Trophoblast cell (in vitro differentiated cells and primary cell): ENCODE data around the gene RAB3GAP2.

ENCODE experiments used
- DNase-seq, 2 donors: peaks; one replicate each; pipeline ENCODE4 v3.0.0-alpha.2; 2016
- H2AFZ ChIP-seq: 2 replicates; pipeline ENCODE4 v1.6.1; 2013; ENCODE audit warnings: low read length, moderate library complexity, mild to moderate bottlenecking; ENCODE audit not compliant: insufficient read depth, poor library complexity
- H2AK5ac ChIP-seq: 2 replicates; pipeline ENCODE4 v1.6.1; 2013; ENCODE audit warnings: mild to moderate bottlenecking, low read length
- H2BK120ac ChIP-seq: 2 replicates; pipeline ENCODE4 v1.6.1; 2013; ENCODE audit warnings: low read length, mild to moderate bottlenecking, moderate library complexity; ENCODE audit not compliant: insufficient read depth, poor library complexity
- H2BK12ac ChIP-seq: 2 replicates; pipeline ENCODE4 v1.6.1; 2013; ENCODE audit warnings: mild to moderate bottlenecking, low read length, moderate library complexity
- H2BK5ac ChIP-seq: 2 replicates; pipeline ENCODE4 v1.6.1; 2013; ENCODE audit warnings: low read length, low read depth, moderate library complexity, mild to moderate bottlenecking; ENCODE audit not compliant: poor library complexity
- H3K14ac ChIP-seq: 2 replicates; pipeline ENCODE4 v1.6.1; 2013; ENCODE audit warnings: mild to moderate bottlenecking, low read length
- H3K18ac ChIP-seq: 2 replicates; pipeline ENCODE4 v1.6.1; 2013; ENCODE audit warnings: mild to moderate bottlenecking, low read length
- H3K23ac ChIP-seq: 2 replicates; pipeline ENCODE4 v1.6.1; 2013; ENCODE audit warnings: low read length
- H3K27ac ChIP-seq: 2 replicates; pipeline ENCODE4 v1.5.1; 2013; ENCODE audit warnings: low read depth, mild to moderate bottlenecking, inconsistent platforms, low read length, moderate library complexity
- H3K27me3 ChIP-seq: 2 replicates; pipeline ENCODE4 v1.6.1; 2013; ENCODE audit warnings: inconsistent platforms, mild to moderate bottlenecking, low read length, moderate library complexity; ENCODE audit not compliant: insufficient read depth
- H3K36me3 ChIP-seq, 2 experiments: 1 replicate in 1 of 2; 2 replicates in 1 of 2; pipeline ENCODE4 v1.6.1; 2013; ENCODE audit warnings: low read length in 2 of 2, mild to moderate bottlenecking in 2 of 2, moderate library complexity in 1 of 2; ENCODE audit not compliant: insufficient read depth in 2 of 2, control insufficient read depth in 1 of 2
- H3K4ac ChIP-seq: 2 replicates; pipeline ENCODE4 v1.6.1; 2013; ENCODE audit warnings: low read depth, mild to moderate bottlenecking, low read length, moderate library complexity
- H3K4me1 ChIP-seq, 2 experiments: 1 replicate in 1 of 2; 2 replicates in 1 of 2; pipeline ENCODE4 v1.6.1; 2013; ENCODE audit warnings: low read length in 2 of 2, mild to moderate bottlenecking in 2 of 2, moderate library complexity in 1 of 2; ENCODE audit not compliant: insufficient read depth in 2 of 2, control insufficient read depth in 1 of 2
- H3K4me2 ChIP-seq: 2 replicates; pipeline ENCODE4 v1.6.1; 2013; ENCODE audit warnings: inconsistent platforms, mild to moderate bottlenecking, low read length, moderate library complexity
- H3K4me3 ChIP-seq: 2 replicates; pipeline ENCODE4 v1.5.1; 2013; ENCODE audit warnings: mild to moderate bottlenecking, low read depth, low read length, inconsistent platforms
- H3K79me1 ChIP-seq: one replicate; pipeline ENCODE4 v1.6.1; 2013; ENCODE audit warnings: low read length
- H3K79me2 ChIP-seq: 2 replicates; pipeline ENCODE4 v1.6.1; 2013; ENCODE audit warnings: low read length, mild to moderate bottlenecking; ENCODE audit not compliant: control insufficient read depth, insufficient read depth, poor library complexity
- H3K9ac ChIP-seq: 2 replicates; pipeline ENCODE4 v1.6.1; 2013; ENCODE audit warnings: mild to moderate bottlenecking, low read length
- H3K9me3 ChIP-seq: 2 replicates; pipeline ENCODE4 v1.6.1; 2013; ENCODE audit warnings: low read depth, mild to moderate bottlenecking, control low read depth, inconsistent platforms, low read length; ENCODE audit not compliant: insufficient read depth
- H4K12ac ChIP-seq: 2 replicates; pipeline ENCODE4 v1.6.1; 2013; ENCODE audit warnings: low read depth, mild to moderate bottlenecking, low read length, moderate library complexity
- H4K8ac ChIP-seq: 2 replicates; pipeline ENCODE4 v1.6.1; 2013; ENCODE audit warnings: low read depth, mild to moderate bottlenecking, low read length, moderate library complexity
- H4K91ac ChIP-seq: one replicate; pipeline ENCODE4 v1.6.1; 2013; ENCODE audit warnings: low read depth, mild to moderate bottlenecking, low read length, moderate library complexity
- WGBS: extraction: QIAGEN DNeasy Blood & Tissue Kit; methylation state at CpG from one replicate; pipeline ENCODE4 v1.1.7; 2013; ENCODE audit warnings: missing lambda C conversion rate; ENCODE audit not compliant: insufficient read length, insufficient coverage; ENCODE audit errors: extremely low coverage; 5-methylcytosine and 5-hydroxymethylcytosine counted together

Gene RAB3GAP2

GRCh38 chr1:220243947-220244346 is 28.3 kb downstream of the RAB3GAP2 start:
- no peak overlapping the region for H3K9ac ChIP-seq
- no peaks in the 10 kb centered on the region for H3K27me3 ChIP-seq
- H3K36me3 ChIP-seq: peaks cover 2 to 4% of the 10 kb centered on the region in 2 experiments
- H3K4ac ChIP-seq: no peak overlapping the region
- H3K79me2 ChIP-seq: no peaks in the 10 kb centered on the region
- DNase-seq: no peak
- no peak overlapping the region for H3K18ac ChIP-seq
- no peak overlapping the region for H4K12ac ChIP-seq
- no peaks in the 10 kb centered on the region for H3K4me1 ChIP-seq
- H2AFZ ChIP-seq: no peak overlapping the region
- no peaks in the 10 kb centered on the region for H3K79me1 ChIP-seq
- no peak overlapping the region for H3K4me2 ChIP-seq
- no peak overlapping the region for H2BK120ac ChIP-seq
- no peak overlapping the region for H4K8ac ChIP-seq
- H3K4me3 ChIP-seq: no peak overlapping the region
- no peak overlapping the region for H2AK5ac ChIP-seq
- no peak overlapping the region for H2BK5ac ChIP-seq
- peaks cover 1% of the 10 kb centered on the region for H3K9me3 ChIP-seq
- WGBS: no CpG with 5 or more reads among the region's 2 CpGs
- no peak overlapping the region for H2BK12ac ChIP-seq
- H3K14ac ChIP-seq: no peak overlapping the region
- H3K27ac ChIP-seq: no peak overlapping the region
- H4K91ac ChIP-seq: no peak overlapping the region
- no peak overlapping the region for H3K23ac ChIP-seq

- Histone ChIP-seq H3K36me3 (peaks cover 2% of the 10 kb centered on the region in 2 experiments), H3K23ac (no peak overlapping the region)
- WGBS: no CpG with 5 or more reads among the region's 2 CpGs
Observed at GRCh38 chr1:220241072-220241663, 31.1 kb downstream of the RAB3GAP2 start.

GRCh38 chr1:220239966-220240365 is 32.3 kb downstream of the RAB3GAP2 start:
- no peak overlapping the region for H3K4ac ChIP-seq
- H2BK12ac ChIP-seq: no peak overlapping the region
- no peak overlapping the region for H3K4me2 ChIP-seq
- H4K12ac ChIP-seq: no peak overlapping the region
- H3K79me1 ChIP-seq: no peaks in the 10 kb centered on the region
- H2AK5ac ChIP-seq: no peak overlapping the region
- no peak overlapping the region for H3K18ac ChIP-seq
- H3K27me3 ChIP-seq: no peaks in the 10 kb centered on the region
- no peak overlapping the region for H4K8ac ChIP-seq
- DNase-seq: no peak
- H3K4me1 ChIP-seq: no peaks in the 10 kb centered on the region
- WGBS: no CpG with 5 or more reads among the region's 3 CpGs
- no peak overlapping the region for H3K14ac ChIP-seq
- no peak overlapping the region for H2BK120ac ChIP-seq
- H2BK5ac ChIP-seq: no peak overlapping the region
- H4K91ac ChIP-seq: no peak overlapping the region
- H3K36me3 ChIP-seq: peaks cover 0 to 2% of the 10 kb centered on the region in 2 experiments
- no peaks in the 10 kb centered on the region for H3K9me3 ChIP-seq
- H3K4me3 ChIP-seq: no peak overlapping the region
- H2AFZ ChIP-seq: no peak overlapping the region
- no peak overlapping the region for H3K9ac ChIP-seq
- H3K79me2 ChIP-seq: no peaks in the 10 kb centered on the region
- H3K23ac ChIP-seq: no peak overlapping the region
- H3K27ac ChIP-seq: no peak overlapping the region

More at GRCh38 chr1:220241072-220241663, 31.1 kb downstream of the RAB3GAP2 start:
- Histone ChIP-seq H4K91ac (no peak overlapping the region), H4K8ac (no peak overlapping the region), H3K27ac (no peak overlapping the region), H2AK5ac (no peak overlapping the region), H3K9me3 (no peaks in the 10 kb centered on the region), H2BK120ac (no peak overlapping the region), H3K4me3 (no peak overlapping the region), H4K12ac (no peak overlapping the region), H3K4me2 (no peak overlapping the region), H3K4ac (no peak overlapping the region), H2BK5ac (no peak overlapping the region), H2AFZ (no peak overlapping the region), H3K9ac (no peak overlapping the region), H3K79me2 (no peaks in the 10 kb centered on the region), H3K27me3 (no peaks in the 10 kb centered on the region), H3K18ac (no peak overlapping the region), H2BK12ac (no peak overlapping the region), H3K14ac (no peak overlapping the region), H3K79me1 (no peaks in the 10 kb centered on the region), H3K4me1 (no peaks in the 10 kb centered on the region)
- no peak for DNase-seq

GRCh38 chr1:220239213-220239612 is 33.0 kb downstream of the RAB3GAP2 start:
- Histone ChIP-seq H3K14ac (no peak overlapping the region), H4K8ac (no peak overlapping the region), H3K18ac (no peak overlapping the region), H3K36me3 (peaks cover 0 to 2% of the 10 kb centered on the region in 2 experiments), H3K27me3 (no peaks in the 10 kb centered on the region), H3K9me3 (no peaks in the 10 kb centered on the region), H3K27ac (no peak overlapping the region), H2BK5ac (no peak overlapping the region), H3K79me1 (no peaks in the 10 kb centered on the region), H2BK12ac (no peak overlapping the region), H3K4me2 (no peak overlapping the region), H3K4me1 (no peaks in the 10 kb centered on the region), H4K12ac (peak overlapping the region; percentile 30), H3K9ac (no peak overlapping the region), H3K4ac (peak overlapping the region; percentile 83), H2BK120ac (no peak overlapping the region), H4K91ac (no peak overlapping the region), H3K79me2 (no peaks in the 10 kb centered on the region), H2AK5ac (no peak overlapping the region), H3K4me3 (no peak overlapping the region), H2AFZ (no peak overlapping the region), H3K23ac (no peak overlapping the region)
- WGBS: no CpG with 5 or more reads among the region's 5 CpGs
- no peak for DNase-seq
